GM18526 (cell line): Measurements from ENCODE around the gene RIN2.

Source experiments
- POLR2A ChIP-seq: IDR thresholded peaks from 3 replicates; pipeline ENCODE4 v1.6.1; 2011; ENCODE audit not compliant: insufficient read length; ENCODE audit errors: extremely low read depth

RIN2 gene

DNA sequence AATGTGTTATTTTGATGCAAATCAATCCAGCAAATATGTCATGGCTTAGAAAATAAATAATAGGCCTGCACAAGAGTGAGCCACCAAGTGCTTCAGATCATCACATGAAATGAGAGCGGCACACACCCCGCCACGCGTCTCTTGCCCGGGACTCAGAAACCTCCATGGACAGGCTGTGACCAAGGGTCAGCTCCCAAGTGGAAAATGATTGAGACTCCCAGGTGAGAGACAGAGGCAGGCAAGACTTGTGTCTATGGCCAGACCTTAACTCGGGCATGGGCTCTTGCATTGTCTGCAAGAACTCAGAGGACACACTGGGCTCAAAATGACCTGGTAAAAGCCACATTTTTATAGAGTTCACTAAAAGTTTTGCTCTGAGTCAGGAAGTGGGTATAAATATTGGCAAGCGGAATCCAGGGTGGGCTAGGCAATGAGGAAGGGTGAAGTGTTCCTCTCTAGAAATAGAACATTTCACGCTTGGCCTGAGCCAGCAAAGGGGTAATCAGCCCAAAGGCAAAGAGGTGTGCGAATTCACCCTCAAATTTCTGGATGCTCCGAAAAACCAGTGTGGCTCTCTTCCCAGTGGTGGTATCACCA lies 30.7 kb upstream of the RIN2 start:
- no peak for TF ChIP-seq POLR2A

DNA sequence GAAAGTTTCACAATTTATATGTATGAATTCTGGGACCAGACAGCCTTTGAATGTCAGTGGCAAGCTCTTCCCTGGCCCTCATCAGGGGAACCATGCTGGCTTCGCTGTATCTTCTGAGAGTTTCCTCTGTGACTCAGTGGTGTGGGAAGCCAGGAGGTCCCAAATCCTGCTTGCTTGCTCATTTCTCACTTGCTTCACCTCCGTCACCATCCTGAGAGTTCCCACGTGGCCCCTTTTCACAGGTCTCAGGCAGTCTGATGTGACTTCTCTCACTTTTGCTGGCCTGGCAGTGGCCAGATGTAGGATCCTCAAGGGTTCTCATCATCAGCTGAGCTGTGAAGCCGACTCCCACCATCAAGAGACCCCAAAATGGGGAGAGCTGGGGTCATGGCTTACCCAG lies 28.4 kb upstream of the RIN2 start:
- TF ChIP-seq POLR2A = no peak

DNA sequence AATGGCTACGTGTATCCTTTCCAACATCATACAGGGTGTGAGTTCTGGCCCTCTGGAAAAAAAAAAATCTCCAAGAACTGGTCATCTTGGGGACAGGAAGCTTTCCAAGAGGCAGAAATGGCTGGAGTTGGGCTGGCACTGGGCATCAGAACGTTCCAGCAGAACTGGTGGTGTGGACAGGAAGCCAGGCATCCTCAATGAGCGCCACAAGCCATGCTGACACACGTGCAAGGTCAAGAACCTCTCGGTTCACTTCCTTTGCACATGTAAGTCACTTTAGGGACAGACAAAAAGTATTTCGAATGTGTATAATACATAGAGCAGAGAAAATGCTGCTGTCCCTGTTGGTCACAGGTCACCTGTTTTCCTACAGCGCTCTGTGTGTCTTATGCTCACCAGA lies 27.4 kb upstream of the RIN2 start:
- no peak for TF ChIP-seq POLR2A

DNA sequence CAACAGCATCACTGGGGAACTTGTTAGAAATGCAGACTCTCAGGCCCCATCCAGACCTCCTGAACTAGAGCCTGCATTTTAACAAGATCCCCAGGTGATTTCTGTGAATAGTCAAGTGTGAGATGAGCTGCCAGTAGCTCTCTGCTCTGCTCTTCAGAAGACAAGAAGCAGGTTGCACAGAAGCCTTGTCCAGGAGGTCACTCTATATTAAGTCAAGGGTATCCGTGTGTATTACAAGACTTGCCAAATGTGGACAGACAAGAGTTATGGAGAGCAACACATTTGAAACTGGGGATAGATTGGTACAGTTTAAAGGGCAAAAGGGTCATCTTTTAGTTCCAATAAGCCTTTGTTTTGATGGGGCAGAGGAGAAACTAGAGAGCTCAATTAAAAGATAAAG lies 23.2 kb upstream of the RIN2 start:
- no peak for TF ChIP-seq POLR2A

DNA sequence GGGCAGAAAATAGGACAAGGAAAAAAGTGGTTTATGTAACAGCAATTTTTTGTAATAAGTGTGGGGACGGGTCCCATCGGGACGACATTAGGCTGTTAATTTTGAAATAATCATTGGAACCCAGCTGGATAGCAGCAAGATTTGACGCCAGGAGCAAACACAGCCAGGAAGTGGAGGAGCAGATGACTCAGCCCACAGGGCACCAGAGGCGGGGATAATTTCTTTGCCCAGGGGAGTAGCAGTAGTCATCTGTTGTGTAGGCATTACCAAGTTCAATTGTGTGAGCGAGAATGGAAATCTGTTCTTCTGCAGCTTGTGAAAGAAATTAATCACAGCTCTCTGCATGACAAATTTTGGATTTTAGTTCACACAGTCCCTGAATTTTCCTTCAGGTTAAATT lies 22.6 kb upstream of the RIN2 start:
- TF ChIP-seq POLR2A = no peak

DNA sequence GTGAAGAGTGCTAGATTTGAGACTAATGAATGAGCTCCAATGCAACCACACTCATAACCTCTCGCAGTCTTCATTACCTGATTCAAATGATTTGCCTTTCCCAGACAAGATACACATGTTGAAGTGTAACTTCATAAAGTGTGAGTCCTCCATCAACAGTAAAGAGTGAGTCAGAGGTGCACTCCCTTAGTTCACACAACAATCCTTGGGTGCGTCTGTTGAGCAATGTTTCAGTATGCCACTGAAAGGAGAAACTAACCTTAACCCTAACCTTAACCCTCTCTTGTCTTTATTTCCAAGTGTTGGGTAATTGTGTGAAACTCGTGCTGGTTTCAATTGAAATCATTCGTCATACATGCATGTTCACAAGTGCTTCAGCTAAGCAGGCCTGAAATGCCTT lies 21.0 kb upstream of the RIN2 start:
- no peak for TF ChIP-seq POLR2A

DNA sequence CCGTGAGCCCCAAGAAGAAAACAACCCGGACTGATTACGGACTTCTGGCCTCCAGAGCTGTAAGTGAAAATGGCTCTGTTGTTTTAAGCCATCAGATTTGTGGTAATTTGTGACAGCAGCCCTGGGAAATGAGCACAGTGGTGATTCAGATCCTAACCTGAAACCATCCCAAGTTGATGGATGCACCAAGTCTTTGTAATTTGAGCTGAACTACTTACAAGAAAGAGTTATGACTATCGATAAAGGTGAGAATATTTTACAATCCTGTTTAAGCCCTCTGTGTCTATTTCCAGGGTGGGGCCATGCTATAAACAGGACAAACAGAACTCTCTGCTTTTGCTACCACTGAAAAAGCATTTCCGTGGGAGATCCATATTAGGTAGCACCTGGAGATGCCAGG lies 19.1 kb upstream of the RIN2 start:
- TF ChIP-seq POLR2A = no peak

DNA sequence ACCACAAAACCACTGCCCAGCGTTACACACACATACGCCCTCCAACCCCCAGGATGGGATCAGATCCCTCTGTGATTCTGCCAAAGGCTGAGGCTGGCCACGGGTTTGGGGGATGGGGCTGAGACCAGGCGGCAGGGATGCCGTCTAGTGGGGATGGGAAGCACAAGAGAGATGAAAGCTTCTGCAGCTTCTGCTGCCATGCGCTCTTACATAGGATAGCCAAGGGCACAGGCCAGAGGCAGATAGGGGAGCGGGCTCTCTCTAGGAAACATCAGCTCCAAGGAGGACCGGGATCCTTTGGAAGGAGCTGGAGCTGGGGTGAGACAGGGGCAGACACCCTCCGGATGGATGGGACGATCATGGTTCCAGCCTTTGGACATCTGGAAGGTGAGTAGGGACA lies 18.7 kb upstream of the RIN2 start:
- TF ChIP-seq POLR2A = no peak

DNA sequence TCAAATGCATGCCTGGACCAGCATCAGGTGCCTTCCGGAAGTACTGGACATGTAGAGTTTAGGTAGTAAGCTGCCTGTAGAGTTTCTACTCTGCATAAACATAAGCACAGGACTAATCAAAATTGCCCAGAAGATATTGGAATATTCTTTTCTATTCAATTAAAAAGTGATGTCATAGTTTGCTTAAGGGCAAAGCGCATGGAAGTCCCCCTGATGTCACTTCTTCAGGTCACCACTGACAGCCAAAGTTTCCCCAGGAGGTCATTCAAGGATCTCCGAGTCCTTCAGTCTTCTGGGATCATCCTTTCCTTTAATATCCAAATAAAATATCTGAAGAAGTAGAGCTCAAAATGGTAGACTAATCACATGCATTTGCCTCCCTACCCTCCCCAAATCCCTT lies 17.5 kb upstream of the RIN2 start:
- TF ChIP-seq POLR2A = no peak

DNA sequence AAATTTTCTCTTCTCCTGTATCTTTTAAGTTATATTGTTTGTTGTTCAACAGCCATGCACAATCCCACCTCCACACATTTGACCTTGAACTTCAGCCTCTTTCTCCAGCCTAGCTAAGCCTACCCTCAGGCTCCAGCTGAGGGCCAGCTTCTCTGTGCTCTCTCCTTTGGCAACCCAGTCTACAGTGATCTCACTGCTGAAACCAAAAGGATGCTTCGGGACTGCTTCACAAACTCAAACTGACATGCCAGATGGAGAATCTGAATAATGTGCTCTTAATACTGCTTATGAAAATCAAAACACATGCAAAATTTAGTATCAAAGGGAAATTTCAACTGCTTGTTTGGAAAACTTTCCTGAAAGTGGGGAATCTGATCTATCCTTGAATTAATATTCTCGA lies 16.1 kb upstream of the RIN2 start:
- TF ChIP-seq POLR2A = no peak

DNA sequence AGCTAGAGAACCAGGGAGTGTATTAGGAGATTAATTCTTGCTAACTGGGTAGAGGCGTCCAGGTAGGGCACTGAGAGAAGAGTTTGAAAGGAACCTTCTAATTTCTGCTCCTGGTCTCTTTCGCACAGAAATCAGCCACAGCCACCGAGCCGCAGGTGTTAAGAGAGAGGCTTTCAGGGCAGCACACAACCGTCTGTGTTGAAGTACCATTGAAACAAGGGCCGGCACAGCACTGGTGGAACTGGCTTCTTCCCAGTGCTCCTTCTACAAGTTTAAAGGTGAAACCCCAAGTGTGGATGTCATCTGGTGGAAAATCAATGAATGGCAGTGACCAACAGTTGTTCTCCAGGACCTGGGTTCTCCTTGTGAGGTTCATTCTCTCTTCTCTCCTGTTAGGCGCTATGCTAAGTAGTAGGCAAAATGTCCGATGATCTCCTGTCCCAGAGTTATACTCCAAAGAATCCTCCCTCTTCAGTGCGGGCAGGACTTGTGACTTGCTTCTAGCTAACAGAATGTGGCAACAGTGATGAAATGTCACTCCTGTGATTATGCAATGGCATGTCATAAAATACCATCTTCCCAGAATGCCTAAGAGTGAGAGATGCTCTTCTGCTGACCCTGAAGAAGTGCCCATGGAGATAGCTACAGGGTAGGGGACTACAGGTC lies 15.0 kb upstream of the RIN2 start:
- TF ChIP-seq POLR2A = no peak

DNA sequence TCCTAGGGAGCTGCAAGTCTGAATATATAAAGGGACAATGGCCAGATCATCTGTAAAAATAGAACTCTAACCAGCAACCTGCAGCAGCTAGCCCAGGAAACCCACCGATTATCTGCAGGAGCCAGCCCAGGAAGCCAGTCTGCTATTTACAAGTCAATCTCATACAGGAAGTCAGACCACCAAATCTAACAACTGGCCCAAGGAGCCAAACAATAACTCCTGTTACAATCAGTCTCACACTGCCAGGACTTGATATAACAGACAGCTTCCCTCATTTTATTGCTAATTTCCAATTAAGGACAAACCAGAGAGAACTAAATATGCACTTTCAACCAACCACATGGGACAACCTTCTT lies 14.4 kb upstream of the RIN2 start:
- TF ChIP-seq POLR2A = no peak

DNA sequence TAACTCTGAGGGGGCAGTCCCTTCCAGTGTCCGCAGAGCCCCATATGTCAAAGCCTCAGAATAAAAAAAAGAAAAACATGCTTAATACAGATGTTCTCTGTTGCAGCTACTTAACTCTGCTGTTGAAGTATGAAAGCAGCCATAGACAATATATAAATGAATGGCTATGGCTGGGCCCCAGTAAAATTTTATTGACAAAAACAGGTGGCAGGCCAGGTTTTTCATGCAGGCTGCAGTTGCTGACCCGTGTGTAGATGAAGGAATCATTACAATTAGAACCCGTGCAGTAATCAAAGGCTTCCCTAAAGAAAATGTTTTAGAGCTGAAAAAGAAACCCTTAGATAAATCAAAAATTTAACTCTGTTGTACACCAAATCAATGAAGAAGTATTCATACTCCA lies 13.0 kb upstream of the RIN2 start:
- no peak for TF ChIP-seq POLR2A

DNA sequence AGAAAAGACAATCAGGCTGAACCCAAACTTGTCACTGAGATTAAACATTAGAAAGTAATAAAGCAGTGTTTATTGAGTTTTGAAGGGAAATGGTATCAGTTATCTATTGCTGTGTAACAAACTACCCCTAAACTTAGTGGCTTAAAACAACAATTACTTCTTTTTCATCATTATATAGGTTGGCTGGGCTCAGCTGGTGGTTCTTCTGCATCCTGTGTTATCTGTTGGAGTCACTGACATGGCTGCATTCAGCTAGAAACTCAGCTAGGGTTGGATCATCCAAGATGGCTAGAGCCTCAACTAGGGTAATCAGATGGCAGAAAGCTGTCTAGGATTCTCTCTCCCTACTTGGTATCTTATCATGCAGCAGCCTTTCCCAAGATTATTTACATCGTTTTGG lies 12.5 kb upstream of the RIN2 start:
- TF ChIP-seq POLR2A = no peak

DNA sequence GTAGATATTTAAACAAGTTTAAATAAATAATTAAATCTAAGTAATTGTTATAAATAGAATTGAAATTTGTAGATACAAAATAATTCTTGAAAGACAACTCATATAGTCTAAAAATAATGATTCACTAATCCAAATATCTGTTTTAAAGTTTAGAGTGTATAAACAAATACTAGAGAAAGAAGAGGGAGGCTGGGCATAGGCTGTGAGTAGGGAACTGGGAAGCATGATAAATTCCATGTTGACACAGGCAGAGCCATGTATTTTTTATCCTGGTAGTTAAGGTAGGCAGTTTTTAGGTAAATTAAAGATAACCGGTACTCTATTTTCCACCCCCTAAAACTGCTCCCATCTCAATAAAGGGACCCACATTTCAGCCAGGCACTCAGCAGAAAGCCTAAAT lies 11.7 kb upstream of the RIN2 start:
- no peak for TF ChIP-seq POLR2A

DNA sequence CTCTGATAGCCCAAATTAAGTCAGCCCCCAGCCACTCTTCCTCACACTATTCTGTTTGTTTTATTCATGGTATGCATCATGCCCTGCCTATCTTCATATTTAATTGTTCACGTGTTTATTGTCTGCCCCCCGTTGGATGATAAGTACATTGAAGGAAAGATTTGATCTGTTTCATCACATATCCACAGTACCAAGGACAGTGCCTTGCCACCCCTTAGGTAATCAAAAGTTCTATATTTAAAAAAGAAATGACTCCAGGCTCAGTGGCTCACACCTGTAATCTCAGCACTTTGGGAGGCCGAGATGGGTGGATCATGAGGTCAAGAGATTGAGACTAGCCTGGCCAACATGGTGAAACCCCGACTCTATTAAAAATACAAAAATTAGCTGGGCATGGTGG lies 10.2 kb upstream of the RIN2 start:
- TF ChIP-seq POLR2A = no peak

DNA sequence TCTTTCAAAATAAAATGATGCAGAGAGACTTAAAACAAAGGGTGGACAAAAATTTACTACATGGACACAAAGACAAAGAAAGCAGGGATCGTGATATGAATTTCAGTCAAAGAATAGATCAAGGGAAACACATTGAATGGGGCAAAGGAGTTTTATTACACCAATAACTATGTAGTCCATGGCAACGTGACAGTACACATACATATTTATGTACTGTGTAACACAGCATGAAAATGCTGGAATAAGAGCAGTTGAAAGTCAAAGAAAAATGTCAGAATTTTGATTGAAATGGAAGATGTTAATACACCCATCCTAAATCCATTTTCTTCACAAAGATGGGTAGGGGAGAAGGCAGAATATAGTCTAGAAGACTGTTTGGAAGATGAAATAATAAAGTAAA lies 9.4 kb upstream of the RIN2 start:
- TF ChIP-seq POLR2A = no peak
